H9 (cell line): ENCODE results near the gene GPBAR1. TPM values are rescaled to one million over a fixed set of nuclear protein-coding genes. Genes with fewer than 3 reads are reported as not detected.
"Not testable (repeated sequence)": the region's sequence is repeated elsewhere in the genome, so short reads cannot be mapped to it uniquely, and the experiment has no call there.

ENCODE experiments used
- DNase-seq: peaks from one replicate; pipeline ENCODE4 v3.0.0-alpha.2; 2017
- H2AFZ ChIP-seq: one replicate; pipeline ENCODE4 v1.6.1; 2013; ENCODE audit warnings: mild to moderate bottlenecking, low read length, control low read depth, moderate library complexity
- H2AK5ac ChIP-seq: 2 replicates; pipeline ENCODE4 v1.6.1; 2013; ENCODE audit warnings: low read length, control low read depth, mixed read lengths; ENCODE audit not compliant: insufficient read length
- H2BK120ac ChIP-seq: one replicate; pipeline ENCODE4 v1.6.1; 2013; ENCODE audit warnings: low read depth, mild to moderate bottlenecking, low read length, control low read depth, inconsistent platforms; ENCODE audit not compliant: poor library complexity, severe bottlenecking
- H2BK12ac ChIP-seq: 2 replicates; pipeline ENCODE4 v1.6.1; 2013; ENCODE audit warnings: low read length, control low read depth, mixed read lengths, low read depth; ENCODE audit not compliant: insufficient read length
- H2BK15ac ChIP-seq: 2 replicates; pipeline ENCODE4 v1.6.1; 2013; ENCODE audit warnings: low read depth, low read length, control low read depth
- H2BK20ac ChIP-seq: one replicate; pipeline ENCODE4 v1.6.1; 2013; ENCODE audit warnings: low read depth, mild to moderate bottlenecking, low read length, control low read depth, inconsistent platforms; ENCODE audit not compliant: poor library complexity, severe bottlenecking
- H2BK5ac ChIP-seq: 2 replicates; pipeline ENCODE4 v1.6.1; 2013; ENCODE audit warnings: low read length, control low read depth, mixed read lengths; ENCODE audit not compliant: insufficient read length
- H3K14ac ChIP-seq: 2 replicates; pipeline ENCODE4 v1.6.1; 2013; ENCODE audit warnings: low read length, control low read depth; ENCODE audit not compliant: insufficient read depth
- H3K18ac ChIP-seq: 2 replicates; pipeline ENCODE4 v1.6.1; 2013; ENCODE audit warnings: low read depth, mild to moderate bottlenecking, mixed read lengths, low read length, control low read depth; ENCODE audit not compliant: insufficient read length
- H3K23ac ChIP-seq: 2 replicates; pipeline ENCODE4 v1.6.1; 2013; ENCODE audit warnings: low read length, control low read depth, mixed read lengths, low read depth; ENCODE audit not compliant: insufficient read length
- H3K23me2 ChIP-seq: 2 replicates; pipeline ENCODE4 v1.6.1; 2013; ENCODE audit warnings: low read depth, mild to moderate bottlenecking, mixed read lengths, low read length, control low read depth; ENCODE audit not compliant: insufficient read length, poor library complexity, severe bottlenecking
- H3K27ac ChIP-seq: 2 replicates; pipeline ENCODE4 v1.5.1; 2013; ENCODE audit warnings: low read length, control low read depth, mixed read lengths, low read depth; ENCODE audit not compliant: insufficient read length
- H3K27me3 ChIP-seq: 2 replicates; pipeline ENCODE4 v1.6.1; 2013; ENCODE audit warnings: low read length, control low read depth, inconsistent platforms; ENCODE audit not compliant: insufficient read depth
- H3K4ac ChIP-seq: 2 replicates; pipeline ENCODE4 v1.6.1; 2013; ENCODE audit warnings: low read depth, mild to moderate bottlenecking, control low read depth, inconsistent platforms, low read length, moderate library complexity
- H3K4me1 ChIP-seq: 2 replicates; pipeline ENCODE4 v1.6.1; 2013; ENCODE audit warnings: low read length, control low read depth, inconsistent platforms; ENCODE audit not compliant: insufficient read depth
- H3K4me2 ChIP-seq: 2 replicates; pipeline ENCODE4 v1.6.1; 2013; ENCODE audit warnings: low read length, control low read depth, mixed read lengths; ENCODE audit not compliant: insufficient read length, insufficient read depth
- H3K56ac ChIP-seq: 2 replicates; pipeline ENCODE4 v1.6.1; 2013; ENCODE audit warnings: low read depth, mild to moderate bottlenecking, mixed read lengths, low read length, control low read depth; ENCODE audit not compliant: insufficient read length
- H3K79me1 ChIP-seq: 2 replicates; pipeline ENCODE4 v1.6.1; 2013; ENCODE audit warnings: low read depth, mild to moderate bottlenecking, moderate library complexity, low read length, control low read depth, inconsistent platforms; ENCODE audit not compliant: insufficient read depth, poor library complexity, severe bottlenecking
- H3K79me2 ChIP-seq: 2 replicates; pipeline ENCODE4 v1.6.1; 2013; ENCODE audit warnings: low read length, control low read depth, inconsistent platforms; ENCODE audit not compliant: insufficient read depth
- H3K9ac ChIP-seq: 2 replicates; pipeline ENCODE4 v1.6.1; 2013; ENCODE audit warnings: low read length, control low read depth, mixed read lengths; ENCODE audit not compliant: insufficient read length; ENCODE audit errors: extremely low read depth
- H3K9me3 ChIP-seq: one replicate; pipeline ENCODE4 v1.6.1; 2013; ENCODE audit warnings: low read depth, low read length, inconsistent platforms; ENCODE audit not compliant: control insufficient read depth
- H3T11ph ChIP-seq: one replicate; pipeline ENCODE4 v1.6.1; 2013; ENCODE audit warnings: mild to moderate bottlenecking, low read length, control low read depth, inconsistent platforms
- H4K20me1 ChIP-seq: one replicate; pipeline ENCODE4 v1.6.1; 2013; ENCODE audit not compliant: control insufficient read depth, insufficient read length, insufficient read depth
- H4K5ac ChIP-seq: 2 replicates; pipeline ENCODE4 v1.6.1; 2013; ENCODE audit warnings: low read depth, mild to moderate bottlenecking, mixed read lengths, low read length, control low read depth; ENCODE audit not compliant: insufficient read length
- H4K8ac ChIP-seq: replicated peaks from 2 replicates; pipeline ENCODE4 v1.6.1; 2013; ENCODE audit warnings: low read length, control low read depth, mixed read lengths, low read depth; ENCODE audit not compliant: insufficient read length
- H4K91ac ChIP-seq: 2 replicates; pipeline ENCODE4 v1.6.1; 2013; ENCODE audit warnings: low read depth, mild to moderate bottlenecking, moderate library complexity, mixed read lengths, low read length, control low read depth; ENCODE audit not compliant: insufficient read length
- H3K27ac Mint-ChIP-seq, 3 experiments: 2 replicates in 2 of 3; 3 replicates in 1 of 3; pipeline ENCODE4 v1.8.0; 2020 to 2021; ENCODE audit warnings: mixed read lengths in 3 of 3, mild to moderate bottlenecking in 1 of 3, moderate library complexity in 1 of 3
- H3K27me3 Mint-ChIP-seq: 2 replicates; pipeline ENCODE4 v1.8.0; 2021; ENCODE audit warnings: low read depth, mild to moderate bottlenecking, moderate library complexity, mixed read lengths
- H3K36me3 Mint-ChIP-seq, 3 experiments: 2 replicates in 2 of 3; 3 replicates in 1 of 3; pipeline ENCODE4 v1.8.0; 2020 to 2021; ENCODE audit warnings: low read depth in 3 of 3, mixed read lengths in 3 of 3; ENCODE audit not compliant: insufficient read depth in 1 of 3
- H3K4me1 Mint-ChIP-seq, 2 experiments: 2 replicates each; pipeline ENCODE4 v1.8.0; 2020; ENCODE audit warnings: mixed read lengths in 2 of 2
- H3K4me3 Mint-ChIP-seq, 2 experiments: 2 replicates in 1 of 2; 3 replicates in 1 of 2; pipeline ENCODE4 v1.8.0; 2020 to 2021; ENCODE audit warnings: mild to moderate bottlenecking in 2 of 2, mixed read lengths in 2 of 2, moderate library complexity in 1 of 2
- H3K9me3 Mint-ChIP-seq, 2 experiments: 2 replicates in 1 of 2; 3 replicates in 1 of 2; pipeline ENCODE4 v1.8.0; 2020; ENCODE audit warnings: mild to moderate bottlenecking in 2 of 2, mixed read lengths in 2 of 2, moderate library complexity in 1 of 2
- WGBS: extraction: QIAGEN DNeasy Blood & Tissue Kit; methylation state at CpG from one replicate; pipeline ENCODE4 v1.1.7; 2013; ENCODE audit warnings: missing lambda C conversion rate, low lambda C conversion rate, mixed read lengths; ENCODE audit not compliant: insufficient read length; ENCODE audit errors: extremely low coverage; 5-methylcytosine and 5-hydroxymethylcytosine counted together
- total RNA-seq: library from RNA; stranded (reverse); gene quantifications from 2 replicates; pipeline ENCODE4 v1.2.1, GENCODE V29; 2021
- TF ChIP-seq, protein P1 (sequence below): fragments of 200-600 bp; sonication (generic); conservative IDR thresholded peaks from 3 replicates; pipeline ENCODE4 v1.8.0; 2021; ENCODE audit warnings: antibody characterized with exemption, mild to moderate bottlenecking

Gene GPBAR1
- total RNA-seq, 1 experiment from 2014 or later: 0.44 TPM

- no peak overlapping the region for H4K8ac ChIP-seq
- no peak overlapping the region for H2BK15ac ChIP-seq
- H3K27ac ChIP-seq: no peak overlapping the region
- no peak overlapping the region for H2BK5ac ChIP-seq
- no peaks in the 10 kb centered on the region for H3K9me3 ChIP-seq
- no peaks in the 10 kb centered on the region for H4K20me1 ChIP-seq
- H2BK12ac ChIP-seq: no peak overlapping the region
- no peak overlapping the region for H3K23ac ChIP-seq
- no peaks in the 10 kb centered on the region; the same call in none of the 2 replicates for H3K27me3 Mint-ChIP-seq
- H3K79me2 ChIP-seq: no peaks in the 10 kb centered on the region
- no peaks in the 10 kb centered on the region for H3K4me1 ChIP-seq
- TF ChIP-seq, protein P1, sequence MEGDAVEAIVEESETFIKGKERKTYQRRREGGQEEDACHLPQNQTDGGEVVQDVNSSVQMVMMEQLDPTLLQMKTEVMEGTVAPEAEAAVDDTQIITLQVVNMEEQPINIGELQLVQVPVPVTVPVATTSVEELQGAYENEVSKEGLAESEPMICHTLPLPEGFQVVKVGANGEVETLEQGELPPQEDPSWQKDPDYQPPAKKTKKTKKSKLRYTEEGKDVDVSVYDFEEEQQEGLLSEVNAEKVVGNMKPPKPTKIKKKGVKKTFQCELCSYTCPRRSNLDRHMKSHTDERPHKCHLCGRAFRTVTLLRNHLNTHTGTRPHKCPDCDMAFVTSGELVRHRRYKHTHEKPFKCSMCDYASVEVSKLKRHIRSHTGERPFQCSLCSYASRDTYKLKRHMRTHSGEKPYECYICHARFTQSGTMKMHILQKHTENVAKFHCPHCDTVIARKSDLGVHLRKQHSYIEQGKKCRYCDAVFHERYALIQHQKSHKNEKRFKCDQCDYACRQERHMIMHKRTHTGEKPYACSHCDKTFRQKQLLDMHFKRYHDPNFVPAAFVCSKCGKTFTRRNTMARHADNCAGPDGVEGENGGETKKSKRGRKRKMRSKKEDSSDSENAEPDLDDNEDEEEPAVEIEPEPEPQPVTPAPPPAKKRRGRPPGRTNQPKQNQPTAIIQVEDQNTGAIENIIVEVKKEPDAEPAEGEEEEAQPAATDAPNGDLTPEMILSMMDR: no peak
- H3K18ac ChIP-seq: no peak overlapping the region
- H3K4me1 Mint-ChIP-seq: peaks cover 2 to 9% of the 10 kb centered on the region in 2 experiments; a peak in 2 of 4 replicates
- peaks cover 0 to 3% of the 10 kb centered on the region in 2 experiments; a peak in 1 of 5 replicates for H3K9me3 Mint-ChIP-seq
- no peak overlapping the region for H3T11ph ChIP-seq
- H3K4me3 Mint-ChIP-seq: no peak overlapping the region
- no peak overlapping the region for H2BK120ac ChIP-seq
- H3K4ac ChIP-seq: no peak overlapping the region
- no peak overlapping the region for H3K9ac ChIP-seq
- no peak for DNase-seq
- no peak overlapping the region for H4K91ac ChIP-seq
- H2AK5ac ChIP-seq: no peak overlapping the region
- no peaks in the 10 kb centered on the region for H3K79me1 ChIP-seq
- H3K56ac ChIP-seq: no peak overlapping the region
- no peak overlapping the region for H2BK20ac ChIP-seq
- no CpG with 5 or more reads among the region's 11 CpGs for WGBS
- no peak overlapping the region for H3K14ac ChIP-seq
- H3K23me2 ChIP-seq: no peaks in the 10 kb centered on the region
- no peak overlapping the region for H3K4me2 ChIP-seq
- H3K27ac Mint-ChIP-seq: no peak overlapping the region
- H2AFZ ChIP-seq: no peak overlapping the region
- no peaks in the 10 kb centered on the region for H3K36me3 Mint-ChIP-seq
- H4K5ac ChIP-seq: no peak overlapping the region
- H3K27me3 ChIP-seq: no peaks in the 10 kb centered on the region
Measured at GRCh38 chr2:218310853-218311540, 50.2 kb downstream of the GPBAR1 start.

GRCh38 chr2:218311541-218312266 lies 50.9 kb downstream of the GPBAR1 start:
- not testable (repeated sequence) for H3K9ac ChIP-seq, H4K8ac ChIP-seq

More at GRCh38 chr2:218311541-218312266, 50.9 kb downstream of the GPBAR1 start:
- H3K14ac ChIP-seq, H3K79me1 ChIP-seq, H3K36me3 Mint-ChIP-seq, H2BK120ac ChIP-seq, H3K27ac Mint-ChIP-seq, H3K18ac ChIP-seq, H3K56ac ChIP-seq, H3K27me3 Mint-ChIP-seq, H3K4me1 ChIP-seq, H2BK20ac ChIP-seq, H2BK5ac ChIP-seq, H2BK12ac ChIP-seq, H3K4ac ChIP-seq, H3K4me3 Mint-ChIP-seq, H3K9me3 ChIP-seq, H2BK15ac ChIP-seq, H3K23ac ChIP-seq, H4K91ac ChIP-seq, H3K23me2 ChIP-seq, H3K27me3 ChIP-seq, H3K27ac ChIP-seq, H3K4me2 ChIP-seq, H3K79me2 ChIP-seq, H2AK5ac ChIP-seq, H3T11ph ChIP-seq, H3K9me3 Mint-ChIP-seq, H4K5ac ChIP-seq, H4K20me1 ChIP-seq, H2AFZ ChIP-seq, DNase-seq: not testable (repeated sequence)
- no CpG with 5 or more reads among the region's 11 CpGs for WGBS
- peaks cover 3 to 11% of the 10 kb centered on the region in 2 experiments for H3K4me1 Mint-ChIP-seq
